ENCODE data around the gene LCN9.
"Not testable (repeated sequence)": the region's sequence is repeated elsewhere in the genome, so short reads cannot be mapped to it uniquely, and the experiment has no call there.

The LCN9 gene

GRCh38 chr9:135648494-135649410 lies 14.4 kb upstream of the LCN9 start:
- DNase-seq = no peak

- DNase-seq = no peak
These were observed 13.6 kb upstream of the LCN9 start for GRCh38 chr9:135649508-135649907.

DNA sequence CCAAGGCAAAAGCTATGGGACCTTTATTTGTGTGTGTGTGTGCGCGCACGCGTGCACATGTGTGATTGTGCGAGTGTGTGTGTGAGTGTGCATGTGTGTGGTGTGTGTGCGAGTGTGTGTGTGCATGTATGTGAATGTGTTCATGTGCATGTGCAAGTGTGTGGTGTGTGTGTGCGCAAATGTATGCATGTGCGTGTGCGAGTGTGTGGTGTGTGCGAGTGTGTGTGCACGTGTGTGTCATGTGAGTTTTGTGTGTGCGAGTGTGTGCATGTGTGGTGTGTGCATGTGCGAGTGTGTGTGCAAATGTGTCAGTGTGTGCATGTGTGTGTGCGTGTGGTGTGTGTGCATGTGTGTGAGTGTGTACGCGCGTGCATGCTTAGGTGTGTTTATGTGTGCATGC lies 12.7 kb upstream of the LCN9 start:
- no peak for DNase-seq

DNA sequence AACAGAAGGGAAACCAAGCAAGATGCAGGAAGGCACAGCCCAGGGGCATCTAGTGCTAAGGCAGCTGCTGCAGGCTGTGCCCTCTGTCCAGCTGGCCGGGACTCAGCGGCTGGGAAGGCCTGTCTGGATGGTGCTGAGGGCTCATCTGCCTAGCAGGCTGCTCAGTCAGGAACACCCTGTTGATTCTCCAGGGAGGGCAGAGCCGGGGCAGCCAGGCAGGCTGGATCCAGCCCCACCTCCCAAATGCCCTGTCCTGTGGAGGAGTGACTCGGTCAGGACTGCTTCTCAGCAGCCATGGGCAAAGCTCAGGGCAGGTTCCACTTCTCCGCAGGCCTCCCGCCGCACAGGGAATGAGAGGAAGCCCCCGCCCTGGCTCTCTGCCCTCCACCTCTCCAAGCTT lies 7.8 kb upstream of the LCN9 start:
- no peak for DNase-seq

GRCh38 chr9:135657416-135657815 lies 5.7 kb upstream of the LCN9 start:
- no peak for DNase-seq

GRCh38 chr9:135659252-135659651 lies 3.9 kb upstream of the LCN9 start:
- DNase-seq = no peak

DNA sequence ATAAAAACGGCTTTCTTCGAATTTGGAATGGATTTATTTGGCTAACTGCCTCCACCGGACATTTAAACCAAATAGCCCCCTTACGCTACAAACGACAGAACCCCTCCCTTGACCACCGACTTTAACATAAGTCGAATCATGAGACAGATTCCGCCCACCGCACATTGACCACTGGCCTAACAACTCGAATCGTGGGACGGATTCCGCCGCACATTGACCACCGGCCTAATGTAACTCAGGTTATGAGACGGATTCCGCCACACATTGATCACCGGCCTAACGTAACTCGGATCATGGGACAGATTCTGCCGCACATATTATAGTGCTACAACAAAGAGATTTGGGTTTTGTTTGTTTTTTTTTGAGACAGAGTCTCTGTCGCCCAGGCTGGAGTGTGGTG lies 2.7 kb upstream of the LCN9 start:
- DNase-seq = no peak

DNA sequence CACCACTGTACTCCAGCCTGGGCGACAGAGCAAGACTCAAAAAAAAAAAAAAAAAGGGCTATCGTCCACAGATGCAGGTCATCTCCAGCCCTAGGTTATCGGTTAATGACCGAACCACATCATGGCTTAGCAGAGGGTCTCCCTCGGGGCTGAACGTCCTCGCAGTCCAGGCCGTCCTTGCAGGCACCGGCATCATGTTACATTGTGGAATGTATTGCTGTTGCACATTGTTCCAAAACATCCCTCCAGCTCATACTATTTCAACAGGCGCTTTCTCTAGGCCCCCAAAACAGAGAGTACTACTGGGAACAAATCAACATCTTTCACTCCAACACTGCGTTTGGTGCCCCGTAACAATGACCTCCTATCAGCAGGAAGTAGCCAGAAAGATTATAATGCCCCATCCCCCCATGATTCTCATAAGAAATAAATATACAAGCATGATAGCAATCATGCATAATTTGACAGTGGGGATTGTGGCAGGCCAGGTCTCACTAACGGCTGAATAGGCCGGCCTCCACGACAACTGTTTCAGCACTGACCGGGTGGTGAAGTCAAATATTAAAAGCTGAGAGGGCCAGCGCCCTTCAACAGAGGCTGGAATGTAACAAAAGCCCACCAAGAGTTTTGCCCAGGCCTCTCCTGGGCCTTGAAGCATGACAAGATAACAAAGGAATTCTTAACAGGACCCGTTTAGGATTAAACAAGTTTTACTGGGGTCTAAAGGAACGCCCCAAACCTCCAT lies 1.1 kb upstream of the LCN9 start:
- no peak for DNase-seq

GRCh38 chr9:135663451-135663770 lies 302 bp downstream of the LCN9 start:
- DNase-seq = no peak

DNA sequence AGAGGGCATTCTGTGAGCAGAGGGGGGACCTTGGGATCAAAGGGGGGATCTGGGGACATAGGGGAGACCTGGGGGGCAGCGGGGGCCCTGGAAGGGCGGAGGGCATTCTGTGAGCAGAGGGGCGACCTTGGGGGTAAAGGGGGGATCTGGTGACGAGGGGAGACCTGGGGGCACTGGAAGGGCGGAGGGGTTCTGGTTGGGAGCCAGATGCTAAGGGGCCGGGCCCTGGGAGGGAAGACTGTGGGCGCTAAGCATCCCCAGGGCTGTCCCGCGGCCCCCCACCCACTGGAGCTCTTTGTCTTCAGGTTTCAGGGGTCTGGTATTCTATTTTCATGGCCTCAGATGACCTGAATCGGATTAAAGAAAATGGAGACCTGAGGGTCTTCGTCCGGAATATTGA lies 748 bp downstream of the LCN9 start:
- DNase-seq = no peak

- no peak for DNase-seq
These were observed 1.2 kb downstream of the LCN9 start for GRCh38 chr9:135664266-135664665.

- DNase-seq = no peak
These were observed 2.0 kb downstream of the LCN9 start for GRCh38 chr9:135664801-135665794.

- DNase-seq = no peak
These were observed 2.7 kb downstream of the LCN9 start for GRCh38 chr9:135665795-135666189.

DNA sequence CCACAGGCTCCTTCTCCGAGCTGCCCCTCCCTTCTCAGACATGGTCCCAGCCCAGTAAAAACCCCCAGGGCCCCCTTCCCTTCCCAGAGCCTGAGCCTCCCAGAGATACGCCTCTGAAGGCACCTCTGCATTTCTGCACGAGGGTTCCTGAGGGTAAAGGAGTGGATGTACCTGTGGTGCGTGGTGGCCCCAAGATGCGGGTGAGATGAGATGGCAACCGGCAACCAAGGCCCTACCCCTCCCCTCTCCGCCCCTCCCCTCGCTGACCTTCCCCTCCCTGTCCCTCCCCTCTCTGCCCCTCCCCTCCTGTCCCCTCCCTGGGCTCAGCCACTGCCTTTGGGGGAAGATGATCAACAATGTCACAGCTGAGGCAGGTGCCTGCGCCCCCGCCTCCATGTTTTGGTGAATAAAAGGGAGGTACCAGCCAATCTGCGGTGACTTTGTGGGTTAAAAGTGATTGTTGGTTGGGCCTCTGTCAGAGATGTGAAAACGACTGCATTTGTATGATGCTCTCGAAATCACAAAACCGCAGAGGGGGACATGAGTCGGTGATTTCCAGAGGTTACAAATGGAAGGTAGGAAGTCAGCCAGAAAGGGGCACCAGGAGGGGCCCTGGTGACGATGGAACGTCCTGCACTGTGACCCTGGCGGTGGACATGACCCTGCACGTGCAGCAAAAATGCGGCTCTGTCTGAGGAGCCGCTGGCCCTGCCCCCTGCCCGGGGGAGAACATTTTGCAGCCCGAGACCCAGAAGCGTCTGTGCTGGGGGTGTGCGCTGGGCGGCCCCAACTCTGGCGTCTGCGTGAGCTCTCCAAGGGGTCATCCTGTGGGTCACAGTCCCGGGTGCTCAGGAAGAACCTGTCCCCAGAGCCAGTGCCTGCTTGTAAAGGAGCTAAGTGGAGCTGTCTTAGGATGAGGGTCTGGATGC lies 3.7 kb downstream of the LCN9 start:
- DNase-seq = no peak

DNA sequence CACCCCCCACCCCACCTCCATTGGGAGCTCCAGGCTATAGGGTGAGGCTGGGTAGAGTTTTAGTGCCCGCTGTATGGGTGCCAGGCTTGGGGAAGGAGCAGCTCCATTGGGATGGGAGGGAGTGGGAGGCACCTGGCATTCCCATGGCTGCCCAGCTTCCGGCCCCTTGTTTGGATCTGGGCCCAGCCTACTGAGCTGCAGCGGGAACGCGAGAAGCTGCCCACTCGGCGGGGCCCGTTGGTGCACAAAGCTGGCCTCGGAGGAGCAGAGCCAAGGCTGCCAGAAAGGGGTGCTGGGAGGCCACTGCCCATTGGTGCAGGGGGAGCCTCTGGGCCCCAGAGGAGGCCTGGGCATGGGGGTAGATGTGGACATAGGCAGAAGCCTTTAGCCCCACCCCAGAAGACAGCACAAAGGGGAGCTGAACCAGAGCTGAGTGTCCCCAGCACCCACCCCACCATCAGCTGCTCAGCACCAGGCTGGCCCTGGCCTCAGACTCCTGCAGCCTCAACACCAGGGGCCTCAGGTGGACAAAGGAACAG lies 4.4 kb downstream of the LCN9 start:
- no peak for DNase-seq

DNA sequence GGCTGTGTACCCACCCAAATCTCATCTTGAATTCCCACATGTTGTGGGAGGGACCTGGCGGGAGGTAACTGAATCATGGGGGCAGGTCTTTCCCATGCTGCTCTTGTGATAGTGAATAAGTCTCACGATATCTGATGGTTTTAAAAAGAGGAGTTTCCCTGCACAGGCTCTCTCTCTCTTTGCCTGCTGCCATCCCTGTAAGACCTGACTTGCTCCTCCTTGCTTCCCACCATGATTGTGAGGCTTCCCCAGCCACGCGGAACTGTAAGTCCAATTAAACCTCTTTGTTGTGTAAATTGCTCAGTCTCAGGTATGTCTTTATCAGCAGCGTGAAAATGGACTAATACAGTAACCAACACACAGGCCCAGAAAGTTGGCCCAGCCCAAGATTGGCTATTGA lies 5.9 kb downstream of the LCN9 start:
- not testable (repeated sequence) for DNase-seq

GRCh38 chr9:135669616-135670285 lies 6.6 kb downstream of the LCN9 start:
- DNase-seq = no peak

DNA sequence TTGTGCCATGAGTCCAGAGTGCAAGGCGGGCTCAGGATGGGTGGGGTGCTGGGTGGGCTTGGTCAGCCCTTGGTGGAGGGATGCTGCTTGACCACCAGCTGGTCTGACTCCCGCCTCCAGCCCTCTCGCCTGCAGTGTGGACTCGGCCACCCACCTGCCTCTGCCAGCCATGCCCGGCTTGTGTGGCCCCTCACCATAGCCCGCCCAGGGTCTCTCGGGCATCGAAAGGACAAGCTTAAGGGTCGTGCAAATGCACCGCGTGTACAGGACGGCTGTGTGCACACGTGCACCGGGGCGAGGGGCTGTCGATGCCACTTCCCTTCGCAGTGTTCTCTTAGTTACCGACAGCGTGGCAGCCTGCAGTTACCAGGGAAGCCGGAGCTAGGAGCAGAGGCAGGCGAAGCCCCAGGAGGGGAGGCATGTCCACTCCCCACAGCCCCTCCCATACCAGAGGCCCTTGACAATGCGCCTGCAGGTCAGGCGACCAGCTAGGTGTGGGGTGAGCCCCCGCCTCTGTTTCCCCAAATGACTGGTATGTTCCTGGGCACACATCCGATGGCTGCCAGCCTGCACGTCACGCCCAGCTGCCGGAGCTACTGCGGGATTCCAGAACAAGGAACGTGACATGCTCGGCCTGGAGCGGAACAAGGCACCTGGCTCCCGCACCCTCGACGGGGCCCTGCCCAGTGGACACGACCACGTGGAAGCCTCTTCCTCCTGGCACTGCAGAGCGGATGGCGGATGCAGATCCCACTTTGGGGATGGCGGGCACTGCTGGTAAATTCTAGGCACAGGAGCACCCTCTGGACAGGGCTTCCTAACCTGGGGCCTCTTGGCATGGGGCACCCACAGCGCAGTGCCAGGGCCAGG lies 7.8 kb downstream of the LCN9 start:
- DNase-seq = no peak

- DNase-seq = no peak
These were observed 8.5 kb downstream of the LCN9 start for GRCh38 chr9:135671591-135672041.

GRCh38 chr9:135672786-135673185 lies 9.7 kb downstream of the LCN9 start:
- DNase-seq = not testable (repeated sequence)
